Mucosa of stomach (tissue), 1 donor: ENCODE measurements around the gene ADCY5.

Experiments used
- H3K27me3 ChIP-seq: one replicate; pipeline ENCODE4 v1.7.0; 2013; ENCODE audit warnings: mild to moderate bottlenecking, low read length; ENCODE audit not compliant: control insufficient read depth, insufficient read depth
- H3K36me3 ChIP-seq: one replicate; pipeline ENCODE4 v1.7.0; 2013; ENCODE audit warnings: low read length; ENCODE audit not compliant: control insufficient read depth, insufficient read depth
- H3K4me1 ChIP-seq: one replicate; pipeline ENCODE4 v1.7.0; 2013; ENCODE audit warnings: mild to moderate bottlenecking, low read length; ENCODE audit not compliant: control insufficient read depth, insufficient read depth
- H3K4me3 ChIP-seq: one replicate; pipeline ENCODE4 v1.7.0; 2013; ENCODE audit warnings: low read length
- H3K9ac ChIP-seq: one replicate; pipeline ENCODE4 v1.7.0; 2013; ENCODE audit warnings: mild to moderate bottlenecking, low read length, moderate library complexity
- H3K9me3 ChIP-seq: one replicate; pipeline ENCODE4 v1.7.0; 2013; ENCODE audit warnings: mild to moderate bottlenecking, low read length, moderate library complexity; ENCODE audit not compliant: control insufficient read depth
- donor health status: Pancreatic carcinoma.

ADCY5 gene

GRCh38 chr3:123395235-123395634, 53.7 kb downstream of the ADCY5 start:
- Histone ChIP-seq H3K4me1 (no peaks in the 10 kb centered on the region), H3K27me3 (no peaks in the 10 kb centered on the region), H3K9ac (no peak overlapping the region), H3K9me3 (no peaks in the 10 kb centered on the region), H3K36me3 (no peaks in the 10 kb centered on the region), H3K4me3 (no peak overlapping the region)

- no peaks in the 10 kb centered on the region for H3K4me1 ChIP-seq
- no peaks in the 10 kb centered on the region for H3K9me3 ChIP-seq
- H3K27me3 ChIP-seq = no peaks in the 10 kb centered on the region
- H3K36me3 ChIP-seq = no peaks in the 10 kb centered on the region
- no peak overlapping the region for H3K9ac ChIP-seq
- no peak overlapping the region for H3K4me3 ChIP-seq
Observed at GRCh38 chr3:123394391-123395020, 54.4 kb downstream of the ADCY5 start.

- no peaks in the 10 kb centered on the region for H3K27me3 ChIP-seq
- H3K4me3 ChIP-seq = no peak overlapping the region
- no peaks in the 10 kb centered on the region for H3K9me3 ChIP-seq
- no peak overlapping the region for H3K9ac ChIP-seq
- H3K4me1 ChIP-seq = no peaks in the 10 kb centered on the region
- no peaks in the 10 kb centered on the region for H3K36me3 ChIP-seq
Observed at GRCh38 chr3:123392871-123393620, 55.8 kb downstream of the ADCY5 start.

- H3K9ac ChIP-seq = no peak overlapping the region
Observed at GRCh38 chr3:123392368-123392767, 56.5 kb downstream of the ADCY5 start.

GRCh38 chr3:123390865-123391600, 57.9 kb downstream of the ADCY5 start:
- no peaks in the 10 kb centered on the region for H3K4me1 ChIP-seq
- no peak overlapping the region for H3K9ac ChIP-seq
- H3K36me3 ChIP-seq = no peaks in the 10 kb centered on the region
- no peaks in the 10 kb centered on the region for H3K27me3 ChIP-seq
- H3K9me3 ChIP-seq = no peaks in the 10 kb centered on the region
- H3K4me3 ChIP-seq = no peak overlapping the region

More at GRCh38 chr3:123392368-123392767, 56.5 kb downstream of the ADCY5 start:
- H3K4me1 ChIP-seq = no peaks in the 10 kb centered on the region
- no peaks in the 10 kb centered on the region for H3K36me3 ChIP-seq
- H3K27me3 ChIP-seq = no peaks in the 10 kb centered on the region
- H3K9me3 ChIP-seq = no peaks in the 10 kb centered on the region
- H3K4me3 ChIP-seq = no peak overlapping the region

- Histone ChIP-seq H3K27me3 (no peaks in the 10 kb centered on the region), H3K4me1 (no peaks in the 10 kb centered on the region), H3K36me3 (no peaks in the 10 kb centered on the region), H3K4me3 (no peak overlapping the region), H3K9ac (no peak overlapping the region), H3K9me3 (no peaks in the 10 kb centered on the region)
Observed at GRCh38 chr3:123389628-123389918, 59.3 kb downstream of the ADCY5 start.

- no peaks in the 10 kb centered on the region for H3K9me3 ChIP-seq
- no peak overlapping the region for H3K4me3 ChIP-seq
- no peak overlapping the region for H3K9ac ChIP-seq
- no peaks in the 10 kb centered on the region for H3K27me3 ChIP-seq
- H3K4me1 ChIP-seq = no peaks in the 10 kb centered on the region
- no peaks in the 10 kb centered on the region for H3K36me3 ChIP-seq
Observed at GRCh38 chr3:123388811-123389627, 59.9 kb downstream of the ADCY5 start.

- Histone ChIP-seq H3K9ac (no peak overlapping the region), H3K9me3 (no peaks in the 10 kb centered on the region), H3K27me3 (no peaks in the 10 kb centered on the region), H3K36me3 (no peaks in the 10 kb centered on the region), H3K4me1 (no peaks in the 10 kb centered on the region), H3K4me3 (no peak overlapping the region)
Observed at GRCh38 chr3:123388042-123388441, 60.8 kb downstream of the ADCY5 start.

- Histone ChIP-seq H3K27me3 (no peaks in the 10 kb centered on the region), H3K4me1 (no peaks in the 10 kb centered on the region)
Observed at GRCh38 chr3:123387532-123387931, 61.4 kb downstream of the ADCY5 start.

GRCh38 chr3:123386477-123387040, 62.3 kb downstream of the ADCY5 start:
- Histone ChIP-seq H3K36me3 (no peaks in the 10 kb centered on the region), H3K9ac (no peak overlapping the region), H3K4me1 (no peaks in the 10 kb centered on the region), H3K4me3 (no peak overlapping the region), H3K27me3 (no peaks in the 10 kb centered on the region), H3K9me3 (no peaks in the 10 kb centered on the region)

More at GRCh38 chr3:123387532-123387931, 61.4 kb downstream of the ADCY5 start:
- Histone ChIP-seq H3K4me3 (no peak overlapping the region), H3K36me3 (no peaks in the 10 kb centered on the region), H3K9ac (no peak overlapping the region), H3K9me3 (no peaks in the 10 kb centered on the region)

GRCh38 chr3:123385981-123386380, 62.9 kb downstream of the ADCY5 start:
- no peaks in the 10 kb centered on the region for H3K27me3 ChIP-seq
- H3K36me3 ChIP-seq = no peaks in the 10 kb centered on the region
- no peaks in the 10 kb centered on the region for H3K9me3 ChIP-seq
- no peak overlapping the region for H3K4me3 ChIP-seq
- no peak overlapping the region for H3K9ac ChIP-seq
- no peaks in the 10 kb centered on the region for H3K4me1 ChIP-seq
